WI38 (cell line): ENCODE measurements around the gene CEP72.

ENCODE experiments used
- H3K4me3 ChIP-seq: 2 replicates; pipeline ENCODE4 v1.5.1; 2011; ENCODE audit warnings: low read depth, mild to moderate bottlenecking, control low read depth, low read length
- CTCF ChIP-seq: IDR thresholded peaks from 2 replicates; pipeline ENCODE4 v1.5.1; 2012; ENCODE audit warnings: low read depth, mild to moderate bottlenecking, control low read depth, low read length

Gene CEP72

GRCh38 chr5:671459-672328 is 59.6 kb downstream of the CEP72 start:
- no peak overlapping the region for H3K4me3 ChIP-seq
- TF ChIP-seq CTCF: peak; percentile 98

GRCh38 chr5:672329-673160 is 60.4 kb downstream of the CEP72 start:
- TF ChIP-seq CTCF: no peak
- no peak overlapping the region for H3K4me3 ChIP-seq

DNA sequence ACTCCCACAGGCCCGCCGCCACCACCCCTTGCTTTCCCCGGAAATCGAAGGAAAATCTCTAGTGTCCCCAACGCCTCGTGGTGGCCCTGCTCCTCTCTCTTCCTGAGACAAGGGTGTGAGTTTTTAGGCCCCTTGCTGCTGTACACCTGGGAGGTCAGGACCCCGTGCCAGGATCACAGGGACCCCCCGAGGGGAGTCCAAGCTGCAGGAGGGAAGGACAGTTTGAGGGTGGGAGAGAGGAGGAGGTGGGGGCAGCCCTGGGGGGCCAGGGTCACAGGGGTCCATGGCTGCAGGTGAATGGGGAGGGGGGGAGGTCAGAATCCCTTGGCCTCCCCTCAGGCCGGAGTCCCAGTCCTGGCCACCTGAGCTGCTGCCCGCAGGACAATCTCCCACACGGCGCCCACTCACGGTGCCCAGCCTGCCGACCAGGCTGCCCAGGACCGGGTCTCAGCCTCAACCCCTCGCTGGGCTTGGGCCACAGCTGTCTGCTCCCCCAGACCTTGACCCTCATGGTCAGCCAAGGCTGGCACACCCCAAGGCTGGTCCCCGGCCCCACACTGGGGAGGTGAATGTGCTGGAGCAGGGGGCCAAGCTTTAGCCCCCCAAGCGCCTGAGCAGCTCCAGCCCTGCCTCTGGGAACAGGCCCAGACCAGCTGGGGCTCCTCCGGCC is 61.2 kb downstream of the CEP72 start:
- no peak overlapping the region for H3K4me3 ChIP-seq
- TF ChIP-seq CTCF: no peak

GRCh38 chr5:673831-674629 is 61.9 kb downstream of the CEP72 start:
- no peak for TF ChIP-seq CTCF
- no peak overlapping the region for H3K4me3 ChIP-seq

GRCh38 chr5:674630-675011 is 62.5 kb downstream of the CEP72 start:
- H3K4me3 ChIP-seq: no peak overlapping the region
- no peak for TF ChIP-seq CTCF

GRCh38 chr5:675111-675870 is 63.2 kb downstream of the CEP72 start:
- H3K4me3 ChIP-seq: no peak overlapping the region
- TF ChIP-seq CTCF: no peak
